ENCODE results near the gene RAP1GAP2.

RAP1GAP2 gene

GRCh38 chr17:2975469-2975958 is 179.3 kb downstream of the RAP1GAP2 start:
- no peak overlapping the region for H3K4me3 ChIP-seq (ENCODE audit: low read depth, low read length)
- in situ Hi-C loops (cut with HindIII; ENCODE audit: low sequenced_read_pairs), result no loop called here

GRCh38 chr17:2977157-2977556 is 180.9 kb downstream of the RAP1GAP2 start:
- in situ Hi-C loops (cut with HindIII; ENCODE audit: low sequenced_read_pairs), result no loop called here
- H3K4me3 ChIP-seq (ENCODE audit: low read depth, low read length), result no peak overlapping the region
- TF ChIP-seq CTCF (IDR thresholded peaks at IDR 0.05; ENCODE audit: low read depth, low read length, missing control alignments), result no peak
- DNase-seq (ENCODE audit: low read depth), result no peak

More at GRCh38 chr17:2975469-2975958, 179.3 kb downstream of the RAP1GAP2 start:
- TF ChIP-seq CTCF (IDR thresholded peaks at IDR 0.05; ENCODE audit: low read depth, low read length, missing control alignments), result no peak
- no peak for DNase-seq (ENCODE audit: low read depth)

- no peak overlapping the region for H3K4me3 ChIP-seq (ENCODE audit: low read depth, low read length)
- in situ Hi-C loops (cut with HindIII; ENCODE audit: low sequenced_read_pairs), result no loop called here
- TF ChIP-seq CTCF (IDR thresholded peaks at IDR 0.05; ENCODE audit: low read depth, low read length, missing control alignments), result no peak
- DNase-seq (ENCODE audit: low read depth), result no peak
These were observed 181.9 kb downstream of the RAP1GAP2 start for GRCh38 chr17:2978116-2978515.

- no peak overlapping the region for H3K4me3 ChIP-seq (ENCODE audit: low read depth, low read length)
- TF ChIP-seq CTCF (IDR thresholded peaks at IDR 0.05; ENCODE audit: low read depth, low read length, missing control alignments), result no peak
- in situ Hi-C loops (cut with HindIII; ENCODE audit: low sequenced_read_pairs), result no loop called here
- DNase-seq (ENCODE audit: low read depth), result no peak
These were observed 182.8 kb downstream of the RAP1GAP2 start for GRCh38 chr17:2978991-2979390.

- H3K4me3 ChIP-seq (ENCODE audit: low read depth, low read length), result no peak overlapping the region
- no peak for DNase-seq (ENCODE audit: low read depth)
- in situ Hi-C loops (cut with HindIII; ENCODE audit: low sequenced_read_pairs), result no loop called here
- no peak for TF ChIP-seq CTCF (IDR thresholded peaks at IDR 0.05; ENCODE audit: low read depth, low read length, missing control alignments)
These were observed 184.1 kb downstream of the RAP1GAP2 start for GRCh38 chr17:2980211-2980903.

- in situ Hi-C loops (cut with HindIII; ENCODE audit: low sequenced_read_pairs), result no loop called here
- TF ChIP-seq CTCF (IDR thresholded peaks at IDR 0.05; ENCODE audit: low read depth, low read length, missing control alignments), result no peak
These were observed 184.6 kb downstream of the RAP1GAP2 start for GRCh38 chr17:2980904-2981246.

More at GRCh38 chr17:2980904-2981246, 184.6 kb downstream of the RAP1GAP2 start:
- no peak overlapping the region for H3K4me3 ChIP-seq (ENCODE audit: low read depth, low read length)
- no peak for DNase-seq (ENCODE audit: low read depth)
